K562 (cell line): Measurements from ENCODE around the gene FBXO46. TPM values are rescaled to one million over a fixed set of nuclear protein-coding genes. Genes with fewer than 3 reads are reported as not detected.
A peak's percentile ranks its signal among the peaks of the same experiment; 100 is the strongest.

ENCODE experiments used
- FOXK1 ChIP-seq: sonication (generic); formaldehyde crosslinking; IDR thresholded peaks from 2 replicates; pipeline ENCODE4 v1.8.0; 2022; ENCODE audit warnings: missing genetic modification reagents, mild to moderate bottlenecking, borderline replicate concordance
- HMGN3 ChIP-seq: IDR thresholded peaks from 2 replicates; pipeline ENCODE4 v1.6.1; 2011; ENCODE audit warnings: borderline replicate concordance, low read depth, mild to moderate bottlenecking, mixed read lengths, low read length; ENCODE audit not compliant: insufficient read length; ENCODE audit errors: extremely low read depth
- JUND ChIP-seq, 2 experiments: IDR thresholded peaks; 2 replicates in 1 of 2; 3 replicates in 1 of 2; pipeline ENCODE4 v1.6.1; 2011; ENCODE audit warnings: borderline replicate concordance in 2 of 2, low read depth in 2 of 2, low read length in 2 of 2, improper control_type of control experiment in 1 of 2, missing biosample characterization in 1 of 2, missing genetic modification characterization in 1 of 2, missing genetic modification reagents in 1 of 2
- NCOR1 ChIP-seq: fragments of 450-650 bp; IDR thresholded peaks from 2 replicates; pipeline ENCODE4 v1.6.1; 2016; ENCODE audit warnings: mild to moderate bottlenecking, moderate library complexity
- SOX6 ChIP-seq: fragments of 450-650 bp; IDR thresholded peaks from 2 replicates; pipeline ENCODE4 v1.6.1; 2014; ENCODE audit warnings: mild to moderate bottlenecking
- TGIF2 ChIP-seq: sonication (generic); formaldehyde crosslinking; IDR thresholded peaks from 2 replicates; pipeline ENCODE4 v1.8.1; 2022; ENCODE audit warnings: mild to moderate bottlenecking, missing genetic modification reagents, moderate library complexity
- THRA ChIP-seq: fragments of 450-650 bp; IDR thresholded peaks from 2 replicates; pipeline ENCODE4 v1.6.1; 2017; ENCODE audit warnings: mild to moderate bottlenecking, moderate library complexity
- polyA plus RNA-seq, 8 experiments: library from polyadenylated mRNA; depleted of rRNA in 4 of 8; stranded (reverse) in 5 of 8; unstranded in 3 of 8; fragments of >200 nt; fragmentation: Nextera tagmentation in 2 of 8; fragmentation: Illumina TruSeq in 1 of 8; extraction: Ambion mirVana in 2 of 8; extraction: Trizol in 1 of 8; gene quantifications; 2 replicates each; pipeline versions ENCODE4 v1.2.1 to v1.2.3, GENCODE V29; 2011 to 2014; ENCODE audit warnings: inconsistent platforms in 1 of 8, missing spikeins in 1 of 8
- total RNA-seq, 7 experiments: library from RNA; depleted of rRNA in 6 of 7; stranded (reverse); fragments of >200 nt in 6 of 7; fragmentation: Illumina TruSeq in 2 of 7; extraction: Trizol in 2 of 7; gene quantifications; 2 replicates each; pipeline versions ENCODE4 v1.2.1 to v1.2.3, GENCODE V29; 2011 to 2021; ENCODE audit warnings: low replicate concordance in 1 of 7
- TF ChIP-seq, protein P1 (sequence below): fragments of 250-450 bp; sonication (Bioruptor Pico); IDR thresholded peaks from 2 replicates; pipeline ENCODE4 v1.4.0; 2020; ENCODE audit warnings: mild to moderate bottlenecking, moderate library complexity, borderline replicate concordance
- TF ChIP-seq, protein P2 (sequence below): fragments of 450-650 bp; IDR thresholded peaks from 2 replicates; pipeline ENCODE4 v1.6.1; 2016; ENCODE audit warnings: mild to moderate bottlenecking, moderate library complexity

FBXO46 gene
- total and polyA plus RNA-seq, 9 of the 15 experiments (the other 6 are each of a cell fraction or from before 2014, with no cell fraction given), result 1.5 to 36.1 (median 7.3) TPM

DNA sequence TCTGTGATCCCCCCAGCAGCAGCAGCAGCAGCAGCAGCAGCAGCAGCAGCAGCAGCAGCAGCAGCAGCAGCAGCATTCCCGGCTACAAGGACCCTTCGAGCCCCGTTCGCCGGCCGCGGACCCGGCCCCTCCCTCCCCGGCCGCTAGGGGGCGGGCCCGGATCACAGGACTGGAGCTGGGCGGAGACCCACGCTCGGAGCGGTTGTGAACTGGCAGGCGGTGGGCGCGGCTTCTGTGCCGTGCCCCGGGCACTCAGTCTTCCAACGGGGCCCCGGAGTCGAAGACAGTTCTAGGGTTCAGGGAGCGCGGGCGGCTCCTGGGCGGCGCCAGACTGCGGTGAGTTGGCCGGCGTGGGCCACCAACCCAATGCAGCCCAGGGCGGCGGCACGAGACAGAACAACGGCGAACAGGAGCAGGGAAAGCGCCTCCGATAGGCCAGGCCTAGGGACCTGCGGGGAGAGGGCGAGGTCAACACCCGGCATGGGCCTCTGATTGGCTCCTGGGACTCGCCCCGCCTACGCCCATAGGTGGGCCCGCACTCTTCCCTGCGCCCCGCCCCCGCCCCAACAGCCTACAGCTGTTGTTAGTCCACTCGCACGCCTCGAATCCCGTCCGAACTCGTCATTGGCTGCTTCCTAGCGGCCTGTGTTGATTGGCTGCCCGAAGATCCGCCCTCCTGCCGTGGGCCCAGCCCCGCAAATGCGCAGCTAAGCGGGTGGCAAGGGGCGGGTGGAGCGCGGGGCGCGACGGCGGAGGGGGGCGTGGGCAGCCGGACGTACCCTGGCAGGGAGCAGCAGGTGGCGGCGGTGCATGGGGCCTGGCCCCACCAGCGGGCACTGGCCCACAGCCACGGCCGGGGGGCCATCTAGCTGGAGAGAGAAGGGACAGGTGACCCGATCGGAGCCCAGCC lies 39.8 kb upstream of the FBXO46 start (continued):
- TF ChIP-seq, protein P1, sequence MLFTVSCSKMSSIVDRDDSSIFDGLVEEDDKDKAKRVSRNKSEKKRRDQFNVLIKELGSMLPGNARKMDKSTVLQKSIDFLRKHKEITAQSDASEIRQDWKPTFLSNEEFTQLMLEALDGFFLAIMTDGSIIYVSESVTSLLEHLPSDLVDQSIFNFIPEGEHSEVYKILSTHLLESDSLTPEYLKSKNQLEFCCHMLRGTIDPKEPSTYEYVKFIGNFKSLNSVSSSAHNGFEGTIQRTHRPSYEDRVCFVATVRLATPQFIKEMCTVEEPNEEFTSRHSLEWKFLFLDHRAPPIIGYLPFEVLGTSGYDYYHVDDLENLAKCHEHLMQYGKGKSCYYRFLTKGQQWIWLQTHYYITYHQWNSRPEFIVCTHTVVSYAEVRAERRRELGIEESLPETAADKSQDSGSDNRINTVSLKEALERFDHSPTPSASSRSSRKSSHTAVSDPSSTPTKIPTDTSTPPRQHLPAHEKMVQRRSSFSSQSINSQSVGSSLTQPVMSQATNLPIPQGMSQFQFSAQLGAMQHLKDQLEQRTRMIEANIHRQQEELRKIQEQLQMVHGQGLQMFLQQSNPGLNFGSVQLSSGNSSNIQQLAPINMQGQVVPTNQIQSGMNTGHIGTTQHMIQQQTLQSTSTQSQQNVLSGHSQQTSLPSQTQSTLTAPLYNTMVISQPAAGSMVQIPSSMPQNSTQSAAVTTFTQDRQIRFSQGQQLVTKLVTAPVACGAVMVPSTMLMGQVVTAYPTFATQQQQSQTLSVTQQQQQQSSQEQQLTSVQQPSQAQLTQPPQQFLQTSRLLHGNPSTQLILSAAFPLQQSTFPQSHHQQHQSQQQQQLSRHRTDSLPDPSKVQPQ (CRISPR knock-in tag), result no peak
- TF ChIP-seq, protein P2, sequence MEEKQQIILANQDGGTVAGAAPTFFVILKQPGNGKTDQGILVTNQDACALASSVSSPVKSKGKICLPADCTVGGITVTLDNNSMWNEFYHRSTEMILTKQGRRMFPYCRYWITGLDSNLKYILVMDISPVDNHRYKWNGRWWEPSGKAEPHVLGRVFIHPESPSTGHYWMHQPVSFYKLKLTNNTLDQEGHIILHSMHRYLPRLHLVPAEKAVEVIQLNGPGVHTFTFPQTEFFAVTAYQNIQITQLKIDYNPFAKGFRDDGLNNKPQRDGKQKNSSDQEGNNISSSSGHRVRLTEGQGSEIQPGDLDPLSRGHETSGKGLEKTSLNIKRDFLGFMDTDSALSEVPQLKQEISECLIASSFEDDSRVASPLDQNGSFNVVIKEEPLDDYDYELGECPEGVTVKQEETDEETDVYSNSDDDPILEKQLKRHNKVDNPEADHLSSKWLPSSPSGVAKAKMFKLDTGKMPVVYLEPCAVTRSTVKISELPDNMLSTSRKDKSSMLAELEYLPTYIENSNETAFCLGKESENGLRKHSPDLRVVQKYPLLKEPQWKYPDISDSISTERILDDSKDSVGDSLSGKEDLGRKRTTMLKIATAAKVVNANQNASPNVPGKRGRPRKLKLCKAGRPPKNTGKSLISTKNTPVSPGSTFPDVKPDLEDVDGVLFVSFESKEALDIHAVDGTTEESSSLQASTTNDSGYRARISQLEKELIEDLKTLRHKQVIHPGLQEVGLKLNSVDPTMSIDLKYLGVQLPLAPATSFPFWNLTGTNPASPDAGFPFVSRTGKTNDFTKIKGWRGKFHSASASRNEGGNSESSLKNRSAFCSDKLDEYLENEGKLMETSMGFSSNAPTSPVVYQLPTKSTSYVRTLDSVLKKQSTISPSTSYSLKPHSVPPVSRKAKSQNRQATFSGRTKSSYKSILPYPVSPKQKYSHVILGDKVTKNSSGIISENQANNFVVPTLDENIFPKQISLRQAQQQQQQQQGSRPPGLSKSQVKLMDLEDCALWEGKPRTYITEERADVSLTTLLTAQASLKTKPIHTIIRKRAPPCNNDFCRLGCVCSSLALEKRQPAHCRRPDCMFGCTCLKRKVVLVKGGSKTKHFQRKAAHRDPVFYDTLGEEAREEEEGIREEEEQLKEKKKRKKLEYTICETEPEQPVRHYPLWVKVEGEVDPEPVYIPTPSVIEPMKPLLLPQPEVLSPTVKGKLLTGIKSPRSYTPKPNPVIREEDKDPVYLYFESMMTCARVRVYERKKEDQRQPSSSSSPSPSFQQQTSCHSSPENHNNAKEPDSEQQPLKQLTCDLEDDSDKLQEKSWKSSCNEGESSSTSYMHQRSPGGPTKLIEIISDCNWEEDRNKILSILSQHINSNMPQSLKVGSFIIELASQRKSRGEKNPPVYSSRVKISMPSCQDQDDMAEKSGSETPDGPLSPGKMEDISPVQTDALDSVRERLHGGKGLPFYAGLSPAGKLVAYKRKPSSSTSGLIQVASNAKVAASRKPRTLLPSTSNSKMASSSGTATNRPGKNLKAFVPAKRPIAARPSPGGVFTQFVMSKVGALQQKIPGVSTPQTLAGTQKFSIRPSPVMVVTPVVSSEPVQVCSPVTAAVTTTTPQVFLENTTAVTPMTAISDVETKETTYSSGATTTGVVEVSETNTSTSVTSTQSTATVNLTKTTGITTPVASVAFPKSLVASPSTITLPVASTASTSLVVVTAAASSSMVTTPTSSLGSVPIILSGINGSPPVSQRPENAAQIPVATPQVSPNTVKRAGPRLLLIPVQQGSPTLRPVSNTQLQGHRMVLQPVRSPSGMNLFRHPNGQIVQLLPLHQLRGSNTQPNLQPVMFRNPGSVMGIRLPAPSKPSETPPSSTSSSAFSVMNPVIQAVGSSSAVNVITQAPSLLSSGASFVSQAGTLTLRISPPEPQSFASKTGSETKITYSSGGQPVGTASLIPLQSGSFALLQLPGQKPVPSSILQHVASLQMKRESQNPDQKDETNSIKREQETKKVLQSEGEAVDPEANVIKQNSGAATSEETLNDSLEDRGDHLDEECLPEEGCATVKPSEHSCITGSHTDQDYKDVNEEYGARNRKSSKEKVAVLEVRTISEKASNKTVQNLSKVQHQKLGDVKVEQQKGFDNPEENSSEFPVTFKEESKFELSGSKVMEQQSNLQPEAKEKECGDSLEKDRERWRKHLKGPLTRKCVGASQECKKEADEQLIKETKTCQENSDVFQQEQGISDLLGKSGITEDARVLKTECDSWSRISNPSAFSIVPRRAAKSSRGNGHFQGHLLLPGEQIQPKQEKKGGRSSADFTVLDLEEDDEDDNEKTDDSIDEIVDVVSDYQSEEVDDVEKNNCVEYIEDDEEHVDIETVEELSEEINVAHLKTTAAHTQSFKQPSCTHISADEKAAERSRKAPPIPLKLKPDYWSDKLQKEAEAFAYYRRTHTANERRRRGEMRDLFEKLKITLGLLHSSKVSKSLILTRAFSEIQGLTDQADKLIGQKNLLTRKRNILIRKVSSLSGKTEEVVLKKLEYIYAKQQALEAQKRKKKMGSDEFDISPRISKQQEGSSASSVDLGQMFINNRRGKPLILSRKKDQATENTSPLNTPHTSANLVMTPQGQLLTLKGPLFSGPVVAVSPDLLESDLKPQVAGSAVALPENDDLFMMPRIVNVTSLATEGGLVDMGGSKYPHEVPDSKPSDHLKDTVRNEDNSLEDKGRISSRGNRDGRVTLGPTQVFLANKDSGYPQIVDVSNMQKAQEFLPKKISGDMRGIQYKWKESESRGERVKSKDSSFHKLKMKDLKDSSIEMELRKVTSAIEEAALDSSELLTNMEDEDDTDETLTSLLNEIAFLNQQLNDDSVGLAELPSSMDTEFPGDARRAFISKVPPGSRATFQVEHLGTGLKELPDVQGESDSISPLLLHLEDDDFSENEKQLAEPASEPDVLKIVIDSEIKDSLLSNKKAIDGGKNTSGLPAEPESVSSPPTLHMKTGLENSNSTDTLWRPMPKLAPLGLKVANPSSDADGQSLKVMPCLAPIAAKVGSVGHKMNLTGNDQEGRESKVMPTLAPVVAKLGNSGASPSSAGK, result peak; percentile 95
- TF ChIP-seq SOX6, result peak; percentile 49; the same call in 1 of the 2 replicates
- peak; percentile 52; the same call in 1 of the 2 replicates for TF ChIP-seq TGIF2 (CRISPR knock-in tag)
- peak; percentile 66; the same call in 1 of the 2 replicates for TF ChIP-seq FOXK1 (CRISPR knock-in tag)
- peak; percentile 33; the same call in 1 of the 2 replicates for TF ChIP-seq JUND (IDR thresholded peaks at IDR 0.05; ENCODE audit: borderline replicate concordance, low read depth, low read length)
- TF ChIP-seq JUND (tag; IDR thresholded peaks at IDR 0.05; ENCODE audit: borderline replicate concordance, low read depth, low read length), result no peak
- TF ChIP-seq NCOR1, result peak; percentile 29; the same call in 1 of the 2 replicates
- TF ChIP-seq THRA, result no peak
- TF ChIP-seq HMGN3, result peak; percentile 91
